GM06990 (cell line): ENCODE data around the gene MAML3.

Experiments
- DNase-seq: peaks from one replicate; pipeline ENCODE4 v3.0.0-alpha.2; 2011; ENCODE audit not compliant: insufficient read length; ENCODE audit errors: extremely low read depth
- H3K27me3 ChIP-seq: replicated peaks from 2 replicates; pipeline ENCODE4 v1.6.0; 2011; ENCODE audit warnings: low read length; ENCODE audit not compliant: control insufficient read depth, insufficient read depth
- H3K36me3 ChIP-seq: 2 replicates; pipeline ENCODE4 v1.5.1; 2011; ENCODE audit warnings: low read length; ENCODE audit not compliant: control insufficient read depth, insufficient read depth
- H3K4me3 ChIP-seq: replicated peaks from 2 replicates; pipeline ENCODE4 v1.5.1; 2011; ENCODE audit warnings: low read depth, mild to moderate bottlenecking, control low read depth, low read length
- TF ChIP-seq, protein P1 (sequence below): IDR thresholded peaks from 2 replicates; pipeline ENCODE4 v1.5.1; 2011; ENCODE audit warnings: low read length, control low read depth, mild to moderate bottlenecking, inconsistent platforms; ENCODE audit not compliant: insufficient read depth, poor library complexity, severe bottlenecking

The MAML3 gene

DNA sequence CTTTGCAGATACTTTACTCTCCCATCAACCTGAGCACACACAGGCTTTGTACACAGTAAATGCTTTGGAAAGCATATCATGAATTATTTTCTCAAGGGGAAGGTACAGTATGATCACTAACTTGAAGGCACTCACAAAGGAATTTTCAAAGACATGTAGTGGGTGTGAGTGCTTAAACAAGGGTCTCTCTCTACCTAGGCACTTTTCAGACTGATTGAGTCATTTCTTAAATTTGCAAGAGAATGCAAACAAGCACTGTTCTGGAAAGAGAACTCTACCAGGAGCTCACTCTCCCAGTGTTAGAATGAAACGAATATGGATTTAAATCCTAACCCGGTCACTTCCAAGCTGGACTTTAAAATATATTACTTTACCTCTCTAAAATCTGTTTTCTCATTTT is 85.7 kb downstream of the MAML3 start:
- no peak overlapping the region for H3K4me3 ChIP-seq
- no peak for DNase-seq
- H3K27me3 ChIP-seq = peaks cover 2% of the 10 kb centered on the region
- H3K36me3 ChIP-seq = no peaks in the 10 kb centered on the region
- TF ChIP-seq, protein P1, sequence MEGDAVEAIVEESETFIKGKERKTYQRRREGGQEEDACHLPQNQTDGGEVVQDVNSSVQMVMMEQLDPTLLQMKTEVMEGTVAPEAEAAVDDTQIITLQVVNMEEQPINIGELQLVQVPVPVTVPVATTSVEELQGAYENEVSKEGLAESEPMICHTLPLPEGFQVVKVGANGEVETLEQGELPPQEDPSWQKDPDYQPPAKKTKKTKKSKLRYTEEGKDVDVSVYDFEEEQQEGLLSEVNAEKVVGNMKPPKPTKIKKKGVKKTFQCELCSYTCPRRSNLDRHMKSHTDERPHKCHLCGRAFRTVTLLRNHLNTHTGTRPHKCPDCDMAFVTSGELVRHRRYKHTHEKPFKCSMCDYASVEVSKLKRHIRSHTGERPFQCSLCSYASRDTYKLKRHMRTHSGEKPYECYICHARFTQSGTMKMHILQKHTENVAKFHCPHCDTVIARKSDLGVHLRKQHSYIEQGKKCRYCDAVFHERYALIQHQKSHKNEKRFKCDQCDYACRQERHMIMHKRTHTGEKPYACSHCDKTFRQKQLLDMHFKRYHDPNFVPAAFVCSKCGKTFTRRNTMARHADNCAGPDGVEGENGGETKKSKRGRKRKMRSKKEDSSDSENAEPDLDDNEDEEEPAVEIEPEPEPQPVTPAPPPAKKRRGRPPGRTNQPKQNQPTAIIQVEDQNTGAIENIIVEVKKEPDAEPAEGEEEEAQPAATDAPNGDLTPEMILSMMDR = no peak

DNA sequence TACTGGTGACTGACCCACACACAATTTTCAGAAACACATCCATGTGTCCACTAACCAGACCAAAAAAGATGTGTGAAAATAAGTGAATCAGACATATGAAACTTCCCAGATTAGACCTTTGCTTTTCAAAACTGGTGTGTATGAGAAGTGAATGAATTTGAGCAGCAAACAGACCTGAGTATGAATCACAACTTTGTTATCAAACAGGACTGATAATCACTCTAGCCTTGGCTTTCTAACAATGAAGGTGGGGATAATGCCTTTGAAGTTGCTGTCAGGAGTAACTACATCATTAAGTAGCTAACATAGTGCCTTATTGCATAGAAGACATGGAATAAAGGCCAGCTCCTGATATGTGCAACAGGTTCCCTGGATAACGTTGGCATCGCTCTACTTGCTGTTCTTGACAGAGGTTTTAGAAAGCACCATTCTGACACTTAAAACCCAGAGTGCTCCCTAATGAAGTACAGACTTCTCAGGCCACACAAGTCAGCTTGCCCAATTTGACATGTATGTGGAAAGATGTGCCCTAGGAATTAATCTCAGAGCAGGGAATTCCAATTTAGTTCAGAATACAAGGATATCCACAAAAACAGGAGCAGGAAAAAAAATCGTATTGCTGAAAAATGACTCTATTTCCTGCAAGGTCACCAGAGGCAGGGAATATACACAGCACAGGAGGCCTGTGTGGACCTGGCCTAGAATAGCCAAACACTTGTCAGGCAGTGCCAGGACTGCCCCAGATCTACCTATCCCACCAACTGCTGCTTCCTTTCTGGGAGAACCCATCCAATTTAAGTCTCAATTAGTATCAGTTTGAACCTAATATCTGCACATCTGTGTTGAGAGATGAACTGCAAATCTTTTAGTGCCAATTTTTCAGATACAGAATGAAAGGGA is 87.7 kb downstream of the MAML3 start:
- Histone ChIP-seq H3K36me3 (no peaks in the 10 kb centered on the region), H3K27me3 (peaks cover 3% of the 10 kb centered on the region), H3K4me3 (no peak overlapping the region)
- TF ChIP-seq, protein P1 = no peak
- no peak for DNase-seq

DNA sequence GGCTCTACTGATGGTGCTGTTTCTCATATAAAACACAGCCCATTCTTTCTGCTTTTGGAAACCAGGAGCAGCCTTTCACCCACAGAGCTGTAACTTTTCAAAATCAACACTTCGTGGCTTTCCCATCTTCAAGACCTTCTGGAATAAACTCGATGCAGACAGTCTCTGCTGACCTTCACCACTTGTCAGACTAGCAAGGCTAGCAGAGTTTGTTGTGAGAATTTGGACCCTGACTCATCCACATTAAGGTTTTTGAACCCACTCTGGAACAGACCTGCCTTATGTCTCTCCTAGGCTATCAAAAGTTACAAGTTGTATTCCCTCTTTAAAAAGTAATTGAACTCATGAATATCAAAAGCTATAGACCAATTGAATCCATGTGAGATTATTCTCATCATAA is 88.6 kb downstream of the MAML3 start:
- H3K4me3 ChIP-seq = no peak overlapping the region
- TF ChIP-seq, protein P1 = no peak
- H3K27me3 ChIP-seq = peaks cover 3% of the 10 kb centered on the region
- no peak for DNase-seq
- H3K36me3 ChIP-seq = no peaks in the 10 kb centered on the region

DNA sequence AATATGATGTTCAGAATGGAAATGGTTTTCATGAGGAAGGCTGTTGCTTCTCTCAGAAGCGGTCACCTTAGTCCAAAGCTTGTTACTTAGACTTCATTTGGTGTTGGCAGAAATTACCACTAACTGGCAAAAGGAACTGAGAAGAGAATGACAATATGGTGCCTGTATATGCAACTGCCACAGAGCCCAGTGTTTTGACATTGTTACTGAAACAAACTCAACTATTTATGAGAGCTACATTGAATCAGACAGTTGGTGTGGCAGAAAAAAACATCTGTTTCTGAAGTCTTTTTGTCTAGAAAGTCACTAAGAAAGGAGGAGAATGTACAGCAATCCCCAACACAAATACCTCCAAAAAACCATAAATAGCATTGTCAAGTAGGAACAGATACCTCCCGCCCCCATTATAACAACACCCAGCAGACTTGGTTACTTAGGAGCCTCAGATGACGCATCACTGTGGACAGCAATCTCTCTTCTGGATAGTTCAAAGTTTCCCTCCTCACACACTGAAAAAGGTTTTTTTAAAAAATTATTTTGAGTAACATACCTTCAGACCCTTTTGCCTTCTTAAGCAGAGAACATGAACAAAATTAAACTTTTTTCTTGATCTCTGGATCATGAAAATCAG is 92.2 kb downstream of the MAML3 start:
- TF ChIP-seq, protein P1 = no peak

DNA sequence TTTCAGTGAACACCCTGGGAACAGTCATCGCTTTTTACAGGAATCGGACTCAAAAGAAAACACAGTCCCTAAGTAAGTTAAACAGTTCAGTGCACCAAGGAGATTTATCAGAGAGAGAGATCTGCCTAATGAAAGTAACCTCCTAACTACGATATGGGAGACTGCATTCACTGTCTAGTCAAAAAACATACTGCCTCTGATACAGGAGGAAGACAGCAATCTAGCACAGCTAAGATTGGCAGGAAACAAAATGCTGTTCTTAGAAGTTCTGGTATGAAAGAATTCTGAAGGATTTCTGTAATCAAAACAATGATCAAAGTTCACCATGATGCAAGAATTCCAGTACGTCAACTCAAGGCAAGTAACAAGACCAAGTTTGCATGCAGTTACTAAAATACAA is 92.8 kb downstream of the MAML3 start:
- Histone ChIP-seq H3K4me3 (no peak overlapping the region), H3K36me3 (no peaks in the 10 kb centered on the region), H3K27me3 (peaks cover 3% of the 10 kb centered on the region)
- DNase-seq = no peak
- TF ChIP-seq, protein P1 = no peak

More for the DNA sequence above, 92.2 kb downstream of the MAML3 start:
- Histone ChIP-seq H3K36me3 (no peaks in the 10 kb centered on the region), H3K4me3 (no peak overlapping the region), H3K27me3 (peaks cover 3% of the 10 kb centered on the region)
- no peak for DNase-seq
